PC-3 (cell line): ENCODE data around the gene MBLAC1. TPM values are rescaled to one million over a fixed set of nuclear protein-coding genes. Genes with fewer than 3 reads are reported as not detected.

Experiments used
- ATAC-seq: fragments of 200-7000 bp; cut with Tn5 transposase; 2 replicates; pipeline ENCODE4 v1.9.1; 2020; ENCODE audit warnings: mild to moderate bottlenecking, moderate library complexity
- BruUV-seq: library from RNA; stranded (reverse); fragments of 400-500 nt; replicated peaks from 2 replicates; lab custom pipeline; 2021; lab: Mats Ljungman, UMichigan
- CTCF ChIA-PET: fragments of 300-600 bp; sonication (Branson Sonifier 250); formaldehyde crosslinking; loops from one replicate; lab custom pipeline; 2022; ENCODE audit warnings: antibody characterized with exemption; lab: Charles Lee
- POLR2A ChIA-PET: fragments of 300-600 bp; sonication (Branson Sonifier 250); formaldehyde crosslinking; loops from one replicate; lab custom pipeline; 2022; ENCODE audit warnings: antibody characterized with exemption; ENCODE audit not compliant: unreplicated experiment; lab: Charles Lee
- DNase-seq: peaks from one replicate; pipeline ENCODE4 v3.0.0-alpha.2; 2015
- H2AFZ ChIP-seq: fragments of 300-600 bp; sonication (generic); 2 replicates; pipeline ENCODE4 v1.6.0; 2016; ENCODE audit warnings: antibody characterized with exemption, low read length
- H3F3A ChIP-seq: fragments of 300-600 bp; sonication (generic); one replicate; pipeline ENCODE4 v1.6.0; 2017; ENCODE audit warnings: antibody characterized with exemption, low read length, control low read depth, mild to moderate bottlenecking; ENCODE audit not compliant: unreplicated experiment
- H3K27ac ChIP-seq: fragments of 300-600 bp; sonication (generic); 2 replicates; pipeline ENCODE4 v1.5.1; 2016; ENCODE audit warnings: mild to moderate bottlenecking, low read length
- H3K27me3 ChIP-seq: fragments of 300-600 bp; sonication (generic); 2 replicates; pipeline ENCODE4 v1.6.1; 2016; ENCODE audit warnings: low read length, mixed read lengths
- H3K36me3 ChIP-seq: fragments of 300-600 bp; sonication (generic); 2 replicates; pipeline ENCODE4 v1.6.1; 2016; ENCODE audit warnings: low read depth, mixed run types, low read length, mixed read lengths
- H3K4me1 ChIP-seq: fragments of 300-600 bp; sonication (generic); 2 replicates; pipeline ENCODE4 v1.5.1; 2016; ENCODE audit warnings: low read length; ENCODE audit not compliant: insufficient read depth
- H3K4me2 ChIP-seq: fragments of 300-600 bp; sonication (generic); 2 replicates; pipeline ENCODE4 v1.6.0; 2016; ENCODE audit warnings: low read length
- H3K4me3 ChIP-seq: fragments of 300-600 bp; sonication (generic); 2 replicates; pipeline ENCODE4 v1.5.1; 2016; ENCODE audit warnings: mild to moderate bottlenecking, low read length, mixed read lengths
- H3K79me2 ChIP-seq: fragments of 300-600 bp; sonication (generic); 2 replicates; pipeline ENCODE4 v1.6.1; 2017; ENCODE audit warnings: low read length, mixed read lengths
- H3K9ac ChIP-seq: fragments of 300-600 bp; sonication (generic); 2 replicates; pipeline ENCODE4 v1.6.0; 2016; ENCODE audit warnings: mild to moderate bottlenecking, low read length
- H3K9me2 ChIP-seq: fragments of 300-600 bp; sonication (generic); replicated peaks from 2 replicates; pipeline ENCODE4 v1.6.1; 2016; ENCODE audit warnings: mixed run types, low read length, mixed read lengths
- H3K9me3 ChIP-seq: fragments of 300-600 bp; sonication (generic); 2 replicates; pipeline ENCODE4 v1.6.1; 2016; ENCODE audit warnings: low read length, mixed read lengths
- H4K20me1 ChIP-seq: fragments of 300-600 bp; sonication (generic); 2 replicates; pipeline ENCODE4 v1.6.1; 2016; ENCODE audit warnings: low read length, mixed read lengths
- CTCF ChIP-seq: fragments of 300-600 bp; sonication (generic); conservative IDR thresholded peaks from 2 replicates; pipeline ENCODE4 v1.5.1; 2017; ENCODE audit warnings: antibody characterized with exemption, low read depth, mild to moderate bottlenecking, low read length
- EZH2 ChIP-seq: fragments of 300-600 bp; sonication (generic); IDR thresholded peaks from one replicate; pipeline ENCODE4 v1.6.1; 2017; ENCODE audit warnings: antibody characterized with exemption, mild to moderate bottlenecking, low read length; ENCODE audit not compliant: unreplicated experiment
- EZH2phosphoT487 ChIP-seq: fragments of 300-600 bp; sonication (generic); IDR thresholded peaks from 2 replicates; pipeline ENCODE4 v1.6.1; 2018; ENCODE audit warnings: mild to moderate bottlenecking, antibody characterized with exemption, low read length, borderline replicate concordance
- intact Hi-C: fragments of 100-400 bp; cut with micrococcal nuclease; formaldehyde crosslinking; loops from 2 replicates; pipeline ENCODE4 v1.9.0; 2023
- microRNA-seq: library from miRNA; unstranded; fragments of <30 nt; microRNA quantifications from one replicate; pipeline ENCODE4 v1.1.0, GENCODE V29; 2020; ENCODE audit not compliant: unreplicated experiment
- total RNA-seq: library from RNA; depleted of rRNA; stranded (reverse); fragments of >200 nt; gene quantifications from 2 replicates; pipeline ENCODE4 v1.2.3, GENCODE V29; 2014; rRNA removed

MBLAC1 gene
- total RNA-seq, 1 experiment from 2014 or later, result 2.7 TPM

- intact Hi-C loops, result loop anchor here (2.0 kb wide), 1 partner anchor 14 kb away; no protein-coding TSS in a partner anchor
- TSS peak; percentile 67 for BruUV-seq
- Histone ChIP-seq H3K9ac (peak overlapping the region; percentile 63), H3K9me3 (no peaks in the 10 kb centered on the region), H4K20me1 (no peaks in the 10 kb centered on the region), H2AFZ (peak overlapping the region; percentile 97), H3K9me2 (no peaks in the 10 kb centered on the region), H3F3A (no peaks in the 10 kb centered on the region), H3K4me1 (peaks cover 6% of the 10 kb centered on the region; the same call in 1 of the 2 replicates), H3K4me2 (peak overlapping the region; percentile 96), H3K36me3 (no peaks in the 10 kb centered on the region), H3K79me2 (no peaks in the 10 kb centered on the region), H3K27ac (no peak overlapping the region), H3K27me3 (no peaks in the 10 kb centered on the region), H3K4me3 (peak overlapping the region; percentile 84)
- POLR2A ChIA-PET, result no interaction called here
- no peak for TF ChIP-seq EZH2phosphoT487
- no peak for TF ChIP-seq CTCF
- TF ChIP-seq EZH2, result no peak
- ATAC-seq (no peak), DNase-seq (no peak)
- CTCF ChIA-PET, result no interaction called here
Observed at GRCh38 chr7:100176096-100177044, 49.6 kb downstream of the MBLAC1 start.

GRCh38 chr7:100177045-100178001 is 50.6 kb downstream of the MBLAC1 start, which contains the start of the genes GPC2 and STAG3:
Gene GPC2 (minus strand): TSS chr7:100177381. CDS start chr7:100177199, 182 bp downstream.
Gene STAG3 (plus strand): TSS chr7:100177918. CDS start chr7:100180557, 2,639 bp downstream.
- peak within 1 kb of the TSS; percentile 84 for H3K4me3 ChIP-seq
- peak within 1 kb of the TSS; percentile 63 for H3K9ac ChIP-seq
- no peaks in the 10 kb centered on the region for H4K20me1 ChIP-seq
- H3K9me3 ChIP-seq, result no peaks in the 10 kb centered on the region
- intact Hi-C loops, result loop anchor here (2.0 kb wide), 1 partner anchor 15 kb away; no protein-coding TSS in a partner anchor
- H3K4me2 ChIP-seq, result peak within 1 kb of the TSS; percentile 96
- no peaks in the 10 kb centered on the region for H3K9me2 ChIP-seq
- H3K27me3 ChIP-seq, result no peaks in the 10 kb centered on the region
- H3K79me2 ChIP-seq, result no peaks in the 10 kb centered on the region
- ChIA-PET POLR2A (interaction anchor here (0.6 kb wide), 1 partner anchor 75 kb away, joined by 7 read pairs; no protein-coding TSS in a partner anchor), CTCF (no interaction called here)
- peak within 1 kb of the TSS; percentile 97 for H2AFZ ChIP-seq
- H3K27ac ChIP-seq, result no peak within 1 kb of the TSS
- BruUV-seq, result no TSS peak
- TF ChIP-seq EZH2, result no peak
- no peak for TF ChIP-seq EZH2phosphoT487
- no peak for TF ChIP-seq CTCF
- H3K4me1 ChIP-seq, result peaks cover 6% of the 10 kb centered on the region; the same call in 1 of the 2 replicates
- H3K36me3 ChIP-seq, result no peaks in the 10 kb centered on the region
- no peaks in the 10 kb centered on the region for H3F3A ChIP-seq
- peak; percentile 93 for DNase-seq
- peak; percentile 96 for ATAC-seq

Small RNA genes lying within 50 kb of the gene (microRNA-seq; reads per million reads assigned to microRNA genes)
- 3,142 reads per million, percentile 90 among the genes with 10 or more reads in this experiment for gene MIR106B
- 441 reads per million, percentile 79 among the genes with 10 or more reads in this experiment for gene MIR25
- 0.75 reads per million for gene MIR4658
- gene MIR93, result 6,445 reads per million, percentile 94 among the genes with 10 or more reads in this experiment

Other genes starting within 250 kb of the MBLAC1 start
- 0.18 TPM in 1 of 2 replicates, not detected in the other for gene OR2AE1, start 249.9 kb upstream of the MBLAC1 start, total RNA-seq
- gene TRIM4, start 207.4 kb upstream of the MBLAC1 start, total RNA-seq, result 11.1 and 13.9 TPM in 2 replicates
- 0.18 TPM in 1 of 2 replicates, not detected in the other for gene GJC3, start 197.3 kb upstream of the MBLAC1 start, total RNA-seq
- gene AZGP1, start 150.9 kb upstream of the MBLAC1 start, total RNA-seq, result 0.18 TPM in 1 of 2 replicates, not detected in the other
- 13.6 and 13.9 TPM in 2 replicates for gene ZKSCAN1, start 111.4 kb upstream of the MBLAC1 start, total RNA-seq
- gene ZSCAN21, start 77.2 kb upstream of the MBLAC1 start, total RNA-seq, result 4.7 and 7.3 TPM in 2 replicates
- 16.5 and 18.0 TPM in 2 replicates for gene ZNF3, start 45.2 kb upstream of the MBLAC1 start, total RNA-seq
- gene COPS6, start 38.0 kb upstream of the MBLAC1 start, total RNA-seq, result 95.7 and 110 TPM in 2 replicates
- 208 and 226 TPM in 2 replicates for gene MCM7, start 25.6 kb upstream of the MBLAC1 start, total RNA-seq
- 17.9 and 23.9 TPM in 2 replicates for gene AP4M1, start 25.3 kb upstream of the MBLAC1 start, total RNA-seq
- gene TAF6, start 7.6 kb upstream of the MBLAC1 start, total RNA-seq, result 51.4 and 58.6 TPM in 2 replicates
- gene CNPY4, start 7.3 kb upstream of the MBLAC1 start, total RNA-seq, result 7.5 and 11.6 TPM in 2 replicates
- gene LAMTOR4, start 22.0 kb downstream of the MBLAC1 start, total RNA-seq, result 107 and 146 TPM in 2 replicates
- 19.2 and 20.3 TPM in 2 replicates for gene TRAPPC14, start 31.8 kb downstream of the MBLAC1 start, total RNA-seq
- gene GAL3ST4, start 41.6 kb downstream of the MBLAC1 start, total RNA-seq, result 0.23 and 1.1 TPM in 2 replicates
- 1.6 and 2.3 TPM in 2 replicates for gene GPC2, start 50.4 kb downstream of the MBLAC1 start, total RNA-seq
- 0.07 and 1.2 TPM in 2 replicates for gene STAG3, start 51.0 kb downstream of the MBLAC1 start, total RNA-seq
- gene PVRIG, start 93.0 kb downstream of the MBLAC1 start, total RNA-seq, result not detected in 2 replicates
- not detected in 2 replicates for gene SPDYE3, start 180.7 kb downstream of the MBLAC1 start, total RNA-seq
- 71.6 and 74.1 TPM in 2 replicates for gene PILRB, start 231.2 kb downstream of the MBLAC1 start, total RNA-seq
- gene PILRA, start 246.5 kb downstream of the MBLAC1 start, total RNA-seq, result 0.92 and 1.9 TPM in 2 replicates